Stimulated activated CD8-positive, alpha-beta memory T cell treated with anti-CD3 and anti-CD28 coated beads, Interleukin-4, amount 100 ng/mL, for 1 hour (primary cell): ENCODE measurements around the gene KRTAP3-2.

ENCODE experiments used
- DNase-seq, 2 donors: peaks; one replicate each; pipeline ENCODE4 v3.0.0-alpha.2; 2020; ENCODE audit warnings: low read depth in 2 of 2, low spot score in 1 of 2

The KRTAP3-2 gene

DNA sequence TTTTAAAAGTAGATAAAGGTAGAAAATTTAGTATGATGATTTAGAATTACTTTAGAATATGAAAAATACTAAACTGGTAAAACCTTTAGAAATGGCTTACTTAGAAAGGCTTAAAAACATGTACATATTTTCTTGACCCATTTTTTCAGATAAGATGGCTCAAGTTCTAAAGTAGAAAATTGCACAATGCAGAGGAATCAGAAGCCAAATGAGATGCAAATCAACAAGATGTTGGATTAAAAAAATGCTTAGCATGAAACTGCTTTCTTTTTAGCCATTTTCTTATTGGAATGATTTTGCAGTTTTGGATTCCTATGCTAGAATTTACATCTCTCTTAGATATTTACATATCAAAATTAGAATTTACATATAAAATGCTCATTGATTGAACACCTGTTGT lies 10.7 kb upstream of the KRTAP3-2 start:
- no peak for DNase-seq

DNA sequence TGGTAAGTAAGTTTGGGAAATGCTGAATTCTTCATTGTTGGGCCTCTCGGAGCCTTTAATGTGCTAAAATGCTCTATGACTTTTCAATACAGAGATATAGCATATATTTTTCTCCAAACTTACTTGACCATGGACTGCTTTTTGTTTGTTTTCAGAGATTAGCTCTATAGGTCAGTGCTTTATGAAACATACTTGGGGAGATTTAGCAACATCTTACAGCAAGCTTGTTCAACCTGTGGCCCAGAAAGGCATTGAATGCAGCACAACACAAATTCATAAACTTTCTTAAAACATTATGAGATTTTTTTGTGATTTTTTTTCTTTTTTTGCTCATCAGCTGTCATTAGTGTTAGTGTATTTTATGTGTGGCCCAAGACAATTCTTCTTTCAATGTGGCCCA lies 10.2 kb upstream of the KRTAP3-2 start:
- DNase-seq: no peak

DNA sequence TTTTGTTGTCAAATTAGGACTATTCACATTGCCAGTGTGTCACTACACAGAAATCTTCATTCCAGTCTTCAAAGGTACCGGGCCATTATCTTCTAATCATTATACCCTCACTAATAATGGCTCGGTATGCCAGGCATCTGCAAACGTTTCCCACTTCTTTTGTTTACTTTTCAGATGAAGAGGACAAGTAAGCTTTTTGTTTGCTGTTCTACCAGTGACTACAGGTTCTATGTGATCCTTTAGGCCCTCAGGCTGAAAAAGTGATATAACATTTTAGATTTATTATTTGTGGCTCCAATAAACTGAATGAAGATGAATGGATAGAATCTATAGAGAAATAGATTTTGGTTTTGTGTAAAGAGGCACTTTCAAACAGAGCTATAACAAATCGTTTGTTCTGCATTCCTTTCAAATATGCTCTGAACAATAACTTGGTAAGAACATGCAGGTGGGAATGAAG lies 9.6 kb upstream of the KRTAP3-2 start:
- no peak for DNase-seq

DNA sequence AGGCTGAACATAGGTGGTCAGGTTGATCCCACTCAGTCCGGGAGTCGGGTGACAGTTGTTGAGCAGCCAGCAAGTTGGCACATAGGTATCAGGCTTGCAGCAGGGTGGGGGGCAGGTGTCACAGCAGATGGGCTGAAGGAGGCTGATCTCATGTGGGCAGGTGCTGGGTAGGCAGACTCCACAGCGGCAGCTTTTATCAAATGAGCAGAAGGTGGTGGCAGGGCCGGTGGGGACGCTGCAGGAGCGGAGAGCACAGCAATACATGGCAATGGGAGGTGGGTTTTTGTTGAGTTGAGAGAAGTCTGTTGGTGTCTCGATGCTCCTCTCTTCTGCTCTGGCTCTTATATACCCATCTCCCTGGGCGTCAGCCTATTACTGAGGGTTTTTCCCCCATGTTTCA lies 9.1 kb upstream of the KRTAP3-2 start, which contains the start of gene KRTAP3-1:
Gene KRTAP3-1 (minus strand): TSS at position 318 of the 400 bp plus-strand sequence. CDS start 54 bp downstream, at position 264.
- DNase-seq: no peak

DNA sequence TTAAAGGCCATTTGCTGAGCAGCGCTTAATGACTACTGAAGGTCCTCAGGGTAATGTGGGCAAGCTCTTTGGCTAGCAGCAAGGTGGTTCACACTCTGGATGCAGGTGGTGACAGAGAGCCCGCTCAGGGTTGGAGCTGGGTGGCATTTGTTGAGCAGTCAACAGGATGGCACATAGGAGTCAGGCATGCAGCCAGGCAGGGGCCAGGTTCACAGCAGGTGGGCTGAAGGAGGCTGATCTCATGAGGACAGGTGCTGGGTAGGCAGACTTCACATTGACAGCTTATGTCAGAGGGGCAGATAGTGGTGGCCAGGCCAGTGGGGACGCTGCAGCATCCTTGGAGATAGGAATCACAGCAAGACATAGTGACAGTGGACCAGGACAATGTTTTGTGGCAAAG lies 4.7 kb upstream of the KRTAP3-2 start:
- no peak for DNase-seq

DNA sequence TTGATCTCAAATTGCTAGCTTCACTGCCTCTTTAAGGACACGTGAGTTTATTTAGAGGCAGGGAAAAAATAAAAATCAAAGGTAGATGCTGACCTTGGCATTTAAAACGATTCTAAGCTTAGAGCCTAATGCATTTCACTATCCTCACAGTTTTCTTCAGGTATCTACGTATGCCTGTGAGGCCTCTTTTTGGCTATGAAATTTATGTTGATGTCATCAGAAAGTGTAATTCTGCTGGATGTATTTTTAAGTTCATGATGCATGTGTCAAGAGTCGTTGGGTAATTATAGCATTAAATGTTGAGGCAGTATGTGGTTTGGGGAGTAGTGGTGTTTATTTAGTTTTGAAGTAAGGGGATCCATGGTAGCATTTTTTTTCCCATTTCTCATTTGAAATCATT lies 4.2 kb upstream of the KRTAP3-2 start:
- DNase-seq: no peak

DNA sequence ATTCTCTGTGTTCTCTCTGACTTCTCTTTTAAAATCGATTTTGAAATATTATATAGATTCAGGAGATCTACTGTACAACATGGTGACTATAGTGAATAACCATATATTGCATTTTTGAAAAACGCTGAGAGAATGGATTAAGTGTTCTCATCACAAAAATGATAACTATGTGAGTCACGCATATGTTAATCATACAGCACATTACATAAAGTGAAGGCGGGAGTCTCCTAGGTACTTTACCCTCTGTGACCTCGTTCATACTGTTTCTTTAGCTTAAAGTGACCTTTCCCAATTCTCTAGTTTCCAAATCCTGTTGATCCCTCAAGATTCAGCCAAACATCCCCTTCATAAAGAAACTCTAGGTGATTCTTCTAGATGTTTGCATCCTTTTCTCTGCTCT lies 3.1 kb upstream of the KRTAP3-2 start:
- no peak for DNase-seq

DNA sequence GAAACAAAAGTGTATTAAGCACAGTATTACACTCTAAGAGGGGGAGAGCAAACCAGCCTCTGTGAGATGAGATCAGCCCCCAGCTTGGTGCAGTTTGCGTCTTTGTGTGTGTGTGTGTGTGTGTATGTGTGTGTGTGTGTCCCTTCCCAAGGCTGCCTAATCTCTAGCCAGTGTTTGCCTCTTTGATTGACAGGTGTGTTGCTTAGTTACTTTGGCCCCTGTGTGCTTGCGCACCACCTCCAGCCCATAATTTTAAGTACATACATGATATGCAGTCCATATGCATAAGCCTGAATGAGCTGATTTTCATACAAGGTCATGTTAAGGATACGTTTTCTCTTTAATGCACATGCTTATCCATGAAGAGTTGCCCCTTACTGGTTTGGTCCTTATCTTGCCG lies 2.1 kb upstream of the KRTAP3-2 start:
- no peak for DNase-seq

DNA sequence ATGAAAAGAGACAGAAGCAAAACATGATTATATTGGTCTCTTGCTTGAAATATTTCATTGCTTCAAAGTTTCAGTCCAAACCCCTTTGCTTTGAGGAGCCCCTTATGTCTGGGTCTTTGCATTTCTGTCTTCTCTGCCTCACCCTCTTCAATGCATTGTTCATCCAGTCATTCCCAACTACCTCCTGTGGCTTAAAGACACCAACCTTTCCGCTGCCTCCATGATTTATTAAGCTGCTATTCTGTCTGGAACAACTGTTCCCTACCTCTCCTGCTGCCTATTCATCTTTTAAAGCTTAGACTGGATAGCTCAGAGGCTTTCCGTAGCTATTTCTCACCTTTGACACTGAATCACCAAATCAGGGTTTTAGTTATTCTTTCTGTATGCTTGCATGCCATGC lies 2.3 kb downstream of the KRTAP3-2 start:
- no peak for DNase-seq

DNA sequence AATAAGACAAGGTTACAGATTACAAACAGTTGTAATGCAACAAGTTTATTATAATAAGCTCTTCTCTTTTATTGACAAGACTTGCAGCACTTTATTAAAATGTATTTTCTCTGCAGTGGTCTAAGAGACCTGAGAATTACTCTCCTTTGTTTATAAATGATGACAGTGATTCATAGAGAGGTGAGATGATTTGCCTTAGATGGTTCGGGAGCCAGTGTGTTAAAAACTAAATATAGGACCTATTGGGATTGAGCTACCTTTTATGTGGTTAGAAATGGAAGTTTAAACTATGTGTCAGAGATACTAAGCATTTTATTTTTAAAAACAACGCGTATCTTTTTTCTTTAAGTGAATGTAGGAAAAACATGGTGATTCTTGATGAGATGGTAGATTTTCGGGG lies 2.9 kb downstream of the KRTAP3-2 start:
- DNase-seq: no peak

DNA sequence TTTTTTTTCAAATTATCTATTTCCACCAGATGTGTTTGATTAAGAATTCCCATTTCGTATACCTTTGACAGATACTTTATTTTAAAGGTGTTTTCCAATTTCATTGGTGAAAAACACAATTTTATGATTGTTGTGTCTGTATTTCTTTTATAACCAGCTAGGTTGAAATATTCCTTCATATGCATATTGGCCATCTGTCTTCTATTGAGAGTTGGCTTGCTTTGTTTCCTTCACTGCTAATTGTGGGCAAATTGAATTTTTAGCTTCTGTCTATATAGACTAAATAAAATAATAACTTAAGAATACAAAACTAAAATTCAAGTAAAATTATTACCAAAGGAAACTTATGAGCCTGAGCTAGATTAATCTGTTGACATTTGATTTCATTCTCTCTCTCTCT lies 4.6 kb downstream of the KRTAP3-2 start:
- no peak for DNase-seq

DNA sequence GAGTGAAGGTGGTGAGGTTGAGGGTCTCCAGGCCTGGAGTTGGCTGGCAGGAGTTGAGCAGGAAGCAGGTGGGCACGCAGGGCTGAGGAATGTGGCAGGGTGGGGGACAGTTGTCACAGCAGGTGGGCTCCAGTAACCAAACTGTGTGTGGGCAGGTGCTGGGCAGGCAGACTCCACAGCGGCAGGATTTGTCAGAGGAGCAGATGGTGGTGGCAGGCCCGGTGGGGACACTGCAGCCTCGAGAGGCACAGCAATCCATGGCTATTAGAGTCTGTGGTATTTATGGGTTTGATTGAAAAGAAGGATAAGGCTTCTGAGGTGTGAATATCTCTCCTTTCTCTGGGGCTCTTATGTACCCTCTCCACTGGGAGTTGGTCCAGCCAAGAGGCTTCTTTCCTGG lies 5.9 kb downstream of the KRTAP3-2 start, which contains the start of gene KRTAP3-3:
Gene KRTAP3-3 (minus strand): TSS at position 326 of the 400 bp plus-strand sequence. CDS start 67 bp downstream, at position 259.
- no peak for DNase-seq

DNA sequence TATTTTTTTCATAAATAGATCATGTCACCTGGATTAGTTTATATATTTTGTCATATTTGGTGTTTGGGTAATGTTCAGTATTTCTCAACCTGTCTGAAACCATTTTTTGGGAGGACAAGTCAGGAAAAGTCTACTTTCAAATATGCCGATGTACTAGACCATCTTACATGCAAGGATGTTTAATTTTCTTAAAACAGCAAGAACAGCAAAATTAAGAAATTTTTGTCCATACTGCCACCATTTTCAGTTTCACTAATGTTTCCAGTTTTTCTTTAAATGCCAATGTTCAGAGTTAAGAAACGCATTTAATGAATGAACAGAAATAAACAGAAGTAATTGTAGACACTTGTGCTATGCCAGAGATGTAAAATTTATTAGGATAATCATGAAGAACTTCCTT lies 6.6 kb downstream of the KRTAP3-2 start:
- DNase-seq: no peak

DNA sequence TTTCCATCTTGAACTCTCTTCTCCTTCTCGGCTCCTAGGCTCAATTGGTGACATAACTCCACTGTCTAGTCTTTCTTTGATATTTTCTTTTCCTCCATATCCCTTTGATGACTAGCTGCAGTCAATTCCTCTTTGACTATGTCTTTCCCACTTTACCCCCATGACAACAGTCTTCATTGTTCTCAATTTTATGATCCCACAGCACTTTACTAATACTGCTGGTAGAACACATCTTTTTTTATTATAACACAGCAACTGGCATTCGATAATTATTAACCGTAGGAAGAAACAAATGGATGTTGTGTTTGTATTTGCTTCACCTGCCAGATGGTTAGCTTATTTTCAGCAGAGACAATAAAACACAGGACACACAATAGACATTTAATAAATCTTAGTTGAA lies 7.0 kb downstream of the KRTAP3-2 start:
- DNase-seq: no peak

DNA sequence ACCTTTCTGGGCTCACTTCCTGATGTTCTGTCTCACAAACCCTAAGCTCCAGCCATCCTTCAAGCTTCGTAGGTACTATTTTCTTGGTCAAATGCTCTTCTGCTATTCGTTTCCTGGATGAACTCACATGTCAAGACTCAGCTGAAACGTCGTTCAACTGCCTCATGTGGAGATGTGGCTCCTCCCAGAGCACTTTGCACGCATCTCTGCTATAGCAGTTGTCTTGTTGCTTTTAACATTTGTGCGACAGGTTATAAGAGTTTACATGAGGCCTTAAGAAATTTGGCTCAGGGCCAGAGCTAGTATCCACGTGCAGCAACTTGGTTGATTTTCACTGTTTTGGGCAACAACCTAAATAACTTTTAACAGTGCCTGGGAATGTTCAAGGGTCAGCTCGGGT lies 12.8 kb downstream of the KRTAP3-2 start:
- DNase-seq: no peak

DNA sequence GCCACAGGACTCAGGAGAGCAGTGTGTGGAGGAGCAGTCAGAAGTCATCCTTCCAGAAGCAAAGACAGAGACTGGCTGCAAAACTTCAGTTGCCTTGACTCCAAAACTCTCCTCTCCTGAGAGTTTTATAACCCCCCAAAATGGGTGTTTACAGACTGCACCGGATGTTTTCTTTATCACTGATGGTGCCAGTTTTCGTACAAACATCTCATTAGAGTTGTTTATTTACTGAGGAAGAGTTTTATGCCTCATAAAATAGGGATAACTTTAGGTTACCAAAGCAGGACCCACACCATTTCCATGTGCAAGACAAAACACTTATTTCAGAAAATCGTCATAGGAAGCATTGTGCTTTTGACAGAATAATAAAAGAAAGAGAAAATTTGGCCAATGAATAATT lies 15.5 kb downstream of the KRTAP3-2 start, which contains the start of gene KRT40:
Gene KRT40 (minus strand): TSS at position 101 of the 400 bp plus-strand sequence. CDS start 53 bp downstream, at position 48.
- DNase-seq: no peak

DNA sequence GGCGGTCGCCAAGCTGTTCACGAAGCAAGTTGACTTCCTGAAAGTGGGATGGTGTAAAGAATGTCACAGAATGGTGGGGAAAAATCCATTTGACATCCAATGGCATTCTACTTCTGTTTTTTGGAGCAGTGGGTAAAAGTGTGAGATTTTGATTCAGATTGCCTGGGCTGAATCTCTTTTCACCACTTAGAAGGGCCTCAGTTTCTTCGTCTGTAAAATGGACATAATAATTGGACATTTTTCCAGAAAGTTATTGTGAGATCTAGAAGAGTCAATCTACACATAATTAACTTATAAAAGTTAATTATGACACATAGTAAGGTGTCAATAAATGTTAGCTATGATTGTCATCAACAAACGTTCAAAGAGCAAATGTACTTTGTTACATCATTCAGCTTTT lies 18.6 kb downstream of the KRTAP3-2 start:
- no peak for DNase-seq

DNA sequence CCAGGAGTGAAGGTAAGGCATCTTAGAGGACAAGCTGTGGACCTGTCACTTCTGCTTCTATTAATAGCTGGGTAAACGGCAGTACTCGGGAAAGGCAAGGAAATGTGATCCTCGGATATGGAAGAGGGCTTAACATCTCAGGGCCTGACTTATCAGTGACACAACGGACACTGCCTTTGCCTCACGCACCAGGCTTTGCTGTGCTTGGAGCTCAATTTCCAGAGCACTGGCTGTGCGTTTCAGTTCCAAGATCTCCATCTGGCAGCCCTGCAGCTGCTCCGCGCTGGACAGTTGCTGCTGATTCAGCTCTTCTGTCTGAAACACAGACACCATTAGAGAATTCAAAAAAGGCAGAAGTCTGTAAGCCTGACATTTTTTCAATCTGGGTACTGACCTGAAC lies 19.1 kb downstream of the KRTAP3-2 start:
- no peak for DNase-seq

DNA sequence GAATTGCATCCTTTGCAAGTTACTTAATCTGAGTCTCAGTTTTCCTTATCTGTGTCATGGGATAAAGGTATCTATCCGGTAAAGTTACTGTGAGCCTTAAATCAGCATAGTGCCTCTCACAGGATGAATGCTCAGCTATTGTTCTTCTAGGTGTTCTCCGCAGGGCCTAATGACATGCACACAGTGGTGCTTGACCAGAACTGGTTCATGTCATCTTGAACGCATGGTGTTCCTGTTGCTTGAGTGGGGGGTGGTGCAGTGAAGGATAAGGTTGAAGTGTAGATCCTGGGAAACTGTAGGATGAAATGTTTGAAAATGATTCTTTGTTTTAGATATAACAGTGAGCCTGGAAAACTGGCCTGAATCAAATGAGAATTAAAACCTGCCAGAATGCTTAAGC lies 19.6 kb downstream of the KRTAP3-2 start:
- no peak for DNase-seq

DNA sequence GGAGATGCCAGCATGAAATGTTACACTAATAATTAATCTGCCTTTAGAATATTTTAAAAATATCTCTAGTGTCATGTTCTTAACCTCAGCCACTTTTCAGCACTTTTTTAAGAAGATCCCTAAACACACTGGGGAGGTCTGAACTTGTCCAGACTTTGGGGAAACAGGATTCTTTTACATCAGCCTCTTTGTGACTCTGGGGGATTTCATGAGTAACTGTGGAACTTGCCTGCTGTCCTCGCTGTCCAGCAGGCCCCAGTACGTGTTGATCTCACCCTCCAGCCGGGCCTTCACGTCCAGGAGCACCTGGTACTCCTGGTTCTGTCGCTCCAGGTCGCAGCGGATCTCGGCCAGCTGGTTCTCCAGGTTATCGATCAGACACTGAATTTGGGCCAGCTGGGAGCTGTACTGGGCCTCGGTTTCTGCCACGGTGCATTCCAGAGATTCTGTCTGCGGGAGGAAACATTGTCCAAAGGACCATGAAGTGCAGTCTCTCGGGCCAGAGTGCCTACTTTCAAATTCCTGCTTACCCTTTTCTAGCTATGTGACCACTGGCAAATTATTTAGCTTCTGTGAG lies 21.0 kb downstream of the KRTAP3-2 start:
- DNase-seq: no peak

DNA sequence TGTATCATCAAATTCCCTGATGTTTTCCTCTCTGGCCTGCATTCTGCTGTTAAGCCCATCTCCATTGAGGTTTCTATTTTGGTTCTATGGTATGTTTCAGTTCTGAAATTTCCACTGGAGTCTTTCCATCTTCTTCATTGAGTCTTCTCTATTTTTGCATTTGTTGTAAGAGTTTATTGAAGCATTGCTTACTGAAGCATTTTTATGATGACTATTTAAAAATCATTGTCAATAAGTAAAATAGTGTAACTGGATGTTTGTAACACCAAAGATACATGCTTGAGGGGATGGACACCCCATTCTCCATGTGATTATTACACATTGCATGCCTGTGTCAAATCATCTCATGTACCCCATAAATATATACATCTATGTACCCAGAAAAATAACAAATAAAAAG lies 24.2 kb downstream of the KRTAP3-2 start:
- no peak for DNase-seq

DNA sequence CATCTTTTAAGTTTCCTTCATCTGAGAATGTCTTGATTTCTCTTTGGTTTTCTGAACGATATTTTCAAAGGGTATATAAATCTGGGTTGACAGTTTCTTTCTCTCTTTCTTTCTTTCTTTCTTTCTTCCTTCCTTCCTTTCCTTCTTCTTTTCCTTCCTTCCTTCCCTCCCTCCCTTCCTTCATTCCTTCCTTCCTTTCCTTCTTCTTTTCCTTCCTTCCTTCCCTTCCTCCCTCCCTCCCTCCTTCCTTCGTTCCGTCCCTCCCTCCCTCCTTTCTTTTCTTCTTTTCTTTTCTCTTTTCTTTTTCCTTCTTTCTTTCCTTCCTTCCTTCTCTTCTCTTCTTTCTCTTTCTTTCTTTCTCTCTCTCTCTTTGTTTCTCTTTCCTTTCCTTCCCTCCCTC lies 25.3 kb downstream of the KRTAP3-2 start:
- DNase-seq: no peak

DNA sequence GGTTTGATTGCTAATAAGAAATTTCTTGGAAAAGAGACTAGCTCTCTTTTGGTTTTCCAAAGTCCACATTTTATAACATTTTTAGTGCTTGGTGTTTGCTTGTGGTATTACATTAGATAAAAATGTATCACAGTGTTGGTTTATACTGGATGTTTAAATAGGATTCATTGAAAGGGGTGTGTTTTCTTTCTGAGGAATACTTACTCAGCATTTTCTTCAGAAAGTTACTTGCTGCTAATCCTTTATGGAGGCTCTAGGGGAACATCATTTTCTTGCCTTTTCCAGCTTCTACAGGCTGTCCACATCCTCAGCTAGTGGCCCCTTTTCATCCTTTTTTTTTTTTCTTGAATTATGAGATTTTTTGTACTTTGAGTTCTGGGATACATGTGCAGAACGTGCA lies 32.1 kb downstream of the KRTAP3-2 start:
- DNase-seq: no peak
